CD4-positive, alpha-beta T cell (primary cell): Measurements from ENCODE around the gene GLYR1. TPM values are rescaled to one million over a fixed set of nuclear protein-coding genes. Genes with fewer than 3 reads are reported as not detected.

Experiments used
- ATAC-seq: fragments of 200-7000 bp; cut with Tn5 transposase; one replicate; pipeline ENCODE4 v1.10.0; 2022; ENCODE audit warnings: mild to moderate bottlenecking; ENCODE audit not compliant: poor library complexity
- CTCF ChIA-PET: fragments of 350-600 bp; sonication (Branson Sonifier 250); formaldehyde crosslinking; loops from one replicate; lab custom pipeline; 2021; ENCODE audit warnings: antibody characterized with exemption, inconsistent platforms; lab: Charles Lee
- POLR2A ChIA-PET: fragments of 350-600 bp; sonication (Branson Sonifier 250); formaldehyde crosslinking; loops from one replicate; lab custom pipeline; 2021; ENCODE audit warnings: antibody characterized with exemption, inconsistent platforms; lab: Charles Lee
- DNase-seq, 14 experiments: peaks; one replicate each; pipeline ENCODE4 v3.0.0-alpha.2; 2013 to 2020; ENCODE audit warnings: mixed read lengths in 2 of 14
- H3K27ac ChIP-seq, 2 donors: one replicate each; pipeline versions ENCODE4 v1.5.1 to v1.7.0; 2013; ENCODE audit warnings: low read length in 2 of 2, low read depth in 1 of 2, mild to moderate bottlenecking in 1 of 2
- H3K27me3 ChIP-seq, 2 experiments: 1 replicate in 1 of 2; 2 replicates in 1 of 2; pipeline versions ENCODE4 v1.6.1 to v1.7.0; 2013; ENCODE audit warnings: low read length in 2 of 2, control low read depth in 1 of 2, mild to moderate bottlenecking in 1 of 2, moderate library complexity in 1 of 2; ENCODE audit not compliant: insufficient read depth in 2 of 2, control insufficient read depth in 1 of 2
- H3K36me3 ChIP-seq: one replicate; pipeline ENCODE4 v1.6.1; 2013; ENCODE audit warnings: low read length, control low read depth; ENCODE audit not compliant: insufficient read depth
- H3K4me1 ChIP-seq: one replicate; pipeline ENCODE4 v1.6.1; 2013; ENCODE audit warnings: low read length, control low read depth; ENCODE audit not compliant: insufficient read depth
- H3K4me3 ChIP-seq: one replicate; pipeline ENCODE4 v1.5.1; 2013; ENCODE audit warnings: mild to moderate bottlenecking, low read length, moderate library complexity
- H3K9me3 ChIP-seq, 2 experiments: 1 replicate in 1 of 2; 2 replicates in 1 of 2; pipeline versions ENCODE4 v1.6.1 to v1.7.0; 2013; ENCODE audit warnings: low read length in 2 of 2, mild to moderate bottlenecking in 2 of 2, control low read depth in 1 of 2, moderate library complexity in 1 of 2; ENCODE audit not compliant: control insufficient read depth in 1 of 2, insufficient read depth in 1 of 2
- H3K27ac Mint-ChIP-seq: one replicate; pipeline ENCODE4 v1.8.0; 2020; ENCODE audit warnings: mixed read lengths
- H3K27me3 Mint-ChIP-seq: one replicate; pipeline ENCODE4 v1.8.0; 2021; ENCODE audit warnings: mixed read lengths
- H3K36me3 Mint-ChIP-seq: one replicate; pipeline ENCODE4 v1.8.0; 2021; ENCODE audit warnings: low read depth, mixed read lengths
- H3K4me1 Mint-ChIP-seq: one replicate; pipeline ENCODE4 v1.8.0; 2021; ENCODE audit warnings: low read depth, mixed read lengths
- H3K4me3 Mint-ChIP-seq: one replicate; pipeline ENCODE4 v1.8.0; 2020; ENCODE audit warnings: mild to moderate bottlenecking, mixed read lengths
- H3K9me3 Mint-ChIP-seq: one replicate; pipeline ENCODE4 v1.8.0; 2020; ENCODE audit warnings: mixed read lengths
- intact Hi-C, 2 experiments: fragments of 100-400 bp; cut with DNase I in 1 of 2; cut with micrococcal nuclease in 1 of 2; formaldehyde crosslinking; loops; one replicate each; pipeline versions ENCODE4 v1.15.1 to v1.9.0; 2023 to 2025; cut with DNase I, micrococcal nuclease
- total RNA-seq, 174 experiments: library from RNA in 2 of 174; stranded (reverse) in 2 of 174; gene quantifications; one replicate each; pipeline ENCODE4 v1.2.3 and lab custom pipeline; 2021 to 2026
- TF ChIP-seq, protein P1 (sequence below): fragments of 200-600 bp; IDR thresholded peaks from one replicate; pipeline ENCODE4 v1.8.0; 2022; ENCODE audit warnings: antibody characterized with exemption, mild to moderate bottlenecking

GLYR1 gene
- total RNA-seq, 2 experiments from 2014 or later, result 71.7 to 77.2 TPM

DNA sequence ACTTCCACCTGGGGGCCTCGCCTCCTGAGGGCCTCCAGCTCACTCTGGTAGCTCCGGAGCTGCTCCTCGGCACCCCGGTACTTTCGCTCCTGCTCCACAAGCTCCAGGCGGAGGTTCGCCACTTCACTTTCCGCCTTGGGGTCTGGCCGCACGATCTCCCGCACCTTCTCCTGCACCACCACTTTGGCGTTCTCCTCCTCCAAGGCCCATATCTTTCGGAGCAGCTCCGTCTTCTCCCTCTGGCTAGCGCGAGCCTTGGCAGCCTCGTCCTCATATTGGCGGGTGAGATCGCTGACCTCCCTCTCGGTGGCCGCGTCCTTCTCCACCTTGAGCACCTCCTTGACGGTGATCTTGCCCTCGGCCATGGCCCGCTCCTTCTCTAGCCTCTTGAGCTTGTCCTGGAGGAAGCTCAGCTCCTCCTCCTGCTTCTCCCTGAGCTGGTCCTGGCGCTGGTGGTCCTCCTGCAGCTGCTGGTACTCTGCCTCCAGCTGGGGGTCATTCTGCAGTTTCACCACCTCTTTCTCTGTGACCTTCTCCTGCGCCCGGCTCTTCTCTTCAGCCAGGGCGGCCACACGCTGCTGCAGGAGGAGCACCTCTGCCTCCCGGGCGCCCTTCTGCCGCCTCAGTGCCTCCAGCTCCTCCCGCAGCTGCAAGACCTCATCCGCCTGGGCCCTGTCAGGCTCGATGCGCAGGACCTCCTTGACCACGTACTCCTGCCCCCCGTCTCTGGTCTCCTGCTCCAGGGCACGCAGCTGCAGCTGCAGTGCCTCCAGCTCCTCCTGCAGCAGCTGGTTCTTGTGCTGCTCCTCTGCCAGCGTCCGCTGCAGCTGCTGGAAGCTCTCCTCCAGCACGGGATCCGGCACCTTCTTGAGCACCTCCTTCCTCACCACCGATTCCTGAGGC, 38.1 kb upstream of the GLYR1 start:
- Mint-ChIP-seq H3K9me3 (no peaks in the 10 kb centered on the region), H3K36me3 (peaks cover 60% of the 10 kb centered on the region), H3K27me3 (no peaks in the 10 kb centered on the region), H3K4me1 (no peaks in the 10 kb centered on the region), H3K27ac (peak overlapping the region; percentile 44), H3K4me3 (no peak overlapping the region)
- H3K4me1 ChIP-seq, result no peaks in the 10 kb centered on the region
- intact Hi-C loops, result no loop called here
- TF ChIP-seq, protein P1, sequence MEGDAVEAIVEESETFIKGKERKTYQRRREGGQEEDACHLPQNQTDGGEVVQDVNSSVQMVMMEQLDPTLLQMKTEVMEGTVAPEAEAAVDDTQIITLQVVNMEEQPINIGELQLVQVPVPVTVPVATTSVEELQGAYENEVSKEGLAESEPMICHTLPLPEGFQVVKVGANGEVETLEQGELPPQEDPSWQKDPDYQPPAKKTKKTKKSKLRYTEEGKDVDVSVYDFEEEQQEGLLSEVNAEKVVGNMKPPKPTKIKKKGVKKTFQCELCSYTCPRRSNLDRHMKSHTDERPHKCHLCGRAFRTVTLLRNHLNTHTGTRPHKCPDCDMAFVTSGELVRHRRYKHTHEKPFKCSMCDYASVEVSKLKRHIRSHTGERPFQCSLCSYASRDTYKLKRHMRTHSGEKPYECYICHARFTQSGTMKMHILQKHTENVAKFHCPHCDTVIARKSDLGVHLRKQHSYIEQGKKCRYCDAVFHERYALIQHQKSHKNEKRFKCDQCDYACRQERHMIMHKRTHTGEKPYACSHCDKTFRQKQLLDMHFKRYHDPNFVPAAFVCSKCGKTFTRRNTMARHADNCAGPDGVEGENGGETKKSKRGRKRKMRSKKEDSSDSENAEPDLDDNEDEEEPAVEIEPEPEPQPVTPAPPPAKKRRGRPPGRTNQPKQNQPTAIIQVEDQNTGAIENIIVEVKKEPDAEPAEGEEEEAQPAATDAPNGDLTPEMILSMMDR, result no peak
- H3K4me3 ChIP-seq, result no peak overlapping the region
- H3K27me3 ChIP-seq, result no peaks in the 10 kb centered on the region
- ChIA-PET CTCF (no interaction called here), POLR2A (no interaction called here)
- ATAC-seq (no peak), DNase-seq (no peak)
- H3K36me3 ChIP-seq, result peaks cover 54% of the 10 kb centered on the region
- H3K27ac ChIP-seq, result no peak overlapping the region
- H3K9me3 ChIP-seq, result peaks cover 0 to 4% of the 10 kb centered on the region in 2 experiments

DNA sequence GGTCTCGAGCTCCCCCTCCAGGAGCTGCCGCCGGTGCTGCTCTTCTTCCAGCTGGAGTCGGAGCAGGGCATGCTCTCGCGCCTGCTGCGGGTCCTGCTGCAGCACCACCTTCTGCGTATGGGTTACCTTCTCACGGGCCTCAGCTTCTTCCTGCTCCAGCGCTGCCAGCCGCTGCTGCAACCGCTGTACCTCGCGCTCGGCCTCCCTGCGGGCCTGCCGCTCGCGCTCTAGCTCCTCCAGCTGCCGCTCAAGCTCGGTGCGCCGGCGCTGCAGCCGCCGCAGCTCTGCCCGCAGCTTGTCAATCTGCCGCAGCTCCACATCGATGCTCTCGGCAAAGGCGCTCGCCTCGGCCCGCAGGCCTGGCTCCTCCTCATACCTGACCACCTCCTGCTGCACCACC, 37.1 kb upstream of the GLYR1 start:
- H3K27ac Mint-ChIP-seq, result no peak overlapping the region
- TF ChIP-seq, protein P1, result no peak
- H3K4me1 Mint-ChIP-seq, result no peaks in the 10 kb centered on the region
- Histone ChIP-seq H3K4me3 (no peak overlapping the region), H3K27me3 (no peaks in the 10 kb centered on the region), H3K4me1 (no peaks in the 10 kb centered on the region), H3K36me3 (peaks cover 64% of the 10 kb centered on the region), H3K27ac (no peak overlapping the region), H3K9me3 (peaks cover 0 to 4% of the 10 kb centered on the region in 2 experiments)
- ATAC-seq (no peak), DNase-seq (no peak)
- ChIA-PET CTCF (no interaction called here), POLR2A (no interaction called here)
- peaks cover 70% of the 10 kb centered on the region for H3K36me3 Mint-ChIP-seq
- no peaks in the 10 kb centered on the region for H3K9me3 Mint-ChIP-seq
- no peak overlapping the region for H3K4me3 Mint-ChIP-seq
- intact Hi-C loops, result no loop called here
- H3K27me3 Mint-ChIP-seq, result no peaks in the 10 kb centered on the region

DNA sequence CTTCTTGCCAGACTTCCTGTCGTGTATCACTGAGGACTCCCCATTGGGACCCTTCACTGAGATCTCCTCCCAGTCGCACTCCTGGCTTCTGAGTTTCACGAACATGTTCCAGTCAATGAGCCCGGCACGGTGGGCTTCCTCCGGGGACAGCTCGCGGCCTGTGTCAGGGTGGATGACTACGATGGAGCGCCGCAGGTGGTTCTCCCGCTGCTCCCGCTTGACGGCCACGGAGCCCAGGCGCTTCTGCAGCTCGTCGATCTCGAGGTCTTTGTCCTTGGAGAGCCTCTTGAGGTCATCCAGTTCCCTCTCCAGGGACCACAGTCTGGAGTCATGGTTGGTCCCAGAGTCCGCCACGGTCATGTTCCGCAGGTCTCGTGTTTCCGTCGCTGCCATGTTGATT, 36.4 kb upstream of the GLYR1 start:
- Mint-ChIP-seq H3K27me3 (no peaks in the 10 kb centered on the region), H3K36me3 (peaks cover 77% of the 10 kb centered on the region), H3K27ac (no peak overlapping the region), H3K9me3 (no peaks in the 10 kb centered on the region), H3K4me1 (no peaks in the 10 kb centered on the region), H3K4me3 (no peak overlapping the region)
- ChIA-PET POLR2A (no interaction called here), CTCF (no interaction called here)
- Histone ChIP-seq H3K4me3 (no peak overlapping the region), H3K27ac (no peak overlapping the region), H3K36me3 (peaks cover 71% of the 10 kb centered on the region), H3K4me1 (no peaks in the 10 kb centered on the region), H3K27me3 (no peaks in the 10 kb centered on the region), H3K9me3 (peaks cover 0 to 4% of the 10 kb centered on the region in 2 experiments)
- DNase-seq, result no peak
- intact Hi-C loops, result no loop called here
- ATAC-seq, result no peak
- TF ChIP-seq, protein P1, result no peak
